Renal cortical epithelial cell (primary cell): ENCODE measurements around the gene SMIM27. TPM values are rescaled to one million over a fixed set of nuclear protein-coding genes. Genes with fewer than 3 reads are reported as not detected.
"Not testable (repeated sequence)": the region's sequence is repeated elsewhere in the genome, so short reads cannot be mapped to it uniquely, and the experiment has no call there.

Experiments
- DNase-seq: peaks from one replicate; pipeline ENCODE4 v3.0.0-alpha.2; 2011; ENCODE audit warnings: low read depth
- total RNA-seq: library from RNA; depleted of rRNA; stranded (reverse); fragments of >200 nt; gene quantifications from 2 replicates; pipeline ENCODE4 v1.2.3, GENCODE V29; 2014

The SMIM27 gene
- total RNA-seq, result 2.3 and 6.8 TPM in 2 replicates

DNA sequence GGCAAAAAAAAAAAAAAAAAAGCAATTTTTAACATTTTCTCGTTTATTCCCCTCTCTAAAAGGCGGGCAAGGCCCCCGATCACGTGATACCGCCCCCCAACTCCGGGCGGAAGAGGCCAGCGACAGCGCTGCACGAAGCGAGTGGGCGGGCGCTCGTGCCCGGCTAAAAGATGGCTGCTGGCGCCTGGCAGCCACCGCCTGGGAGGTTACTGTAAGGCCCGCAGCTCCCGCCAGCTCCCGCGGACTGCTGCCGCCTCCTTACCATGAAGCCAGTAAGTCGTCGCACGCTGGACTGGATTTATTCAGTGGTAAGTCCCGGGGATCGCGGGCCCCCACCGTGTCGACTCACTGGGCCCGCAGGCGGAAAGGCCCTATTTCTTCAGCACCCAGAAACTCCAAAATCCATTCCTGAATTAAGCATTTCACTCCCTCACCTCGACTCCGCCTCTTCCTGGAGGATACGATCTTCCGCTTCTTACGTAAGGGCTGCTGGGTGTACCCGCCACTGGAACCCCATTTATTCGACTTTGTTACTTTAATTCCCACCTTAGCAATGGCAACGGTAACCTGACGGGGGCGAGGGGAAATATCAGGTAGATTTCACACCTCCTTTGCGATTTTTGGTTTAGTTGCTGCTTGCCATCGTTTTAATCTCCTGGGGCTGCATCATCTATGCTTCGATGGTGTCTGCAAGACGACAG, at the start of gene SMIM27, which contains the start of gene TOPORS:
Gene SMIM27, plus strand, starts transcription at position 156 of the 701 bp plus-strand sequence. Its CDS starts 108 bp downstream, at position 264.
Gene TOPORS, minus strand, starts transcription at position 415 of the 701 bp plus-strand sequence. Its CDS starts 150 bp downstream, at position 265.
- DNase-seq, result peak; percentile 89

GRCh38 chr9:32502464-32502863, 49.7 kb upstream of the SMIM27 start:
- peak; percentile 61 for DNase-seq

- DNase-seq, result no peak
These were observed 49.1 kb upstream of the SMIM27 start for GRCh38 chr9:32503008-32503407.

- no peak for DNase-seq
These were observed 43.4 kb upstream of the SMIM27 start for GRCh38 chr9:32508728-32509127.

DNA sequence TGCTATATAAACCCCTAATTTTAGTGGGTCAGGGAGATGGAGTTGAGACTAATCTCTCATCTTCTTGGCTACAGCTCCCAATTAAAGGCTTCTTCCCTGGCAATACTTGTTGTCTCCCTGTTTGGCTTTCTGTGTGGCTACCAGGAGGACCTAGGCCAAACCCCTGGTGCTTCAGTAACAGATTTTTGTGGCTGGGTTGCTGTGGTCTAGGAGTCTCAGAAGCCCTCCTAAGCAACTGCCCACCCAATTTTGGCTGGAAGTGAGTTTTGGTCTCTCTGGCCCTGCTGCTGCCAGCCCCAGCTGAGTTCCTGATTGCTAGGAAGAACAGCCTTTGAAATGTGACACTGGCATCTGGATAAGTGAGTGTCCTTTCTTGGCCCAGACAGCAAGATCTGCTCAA, 35.9 kb upstream of the SMIM27 start:
- DNase-seq, result no peak

DNA sequence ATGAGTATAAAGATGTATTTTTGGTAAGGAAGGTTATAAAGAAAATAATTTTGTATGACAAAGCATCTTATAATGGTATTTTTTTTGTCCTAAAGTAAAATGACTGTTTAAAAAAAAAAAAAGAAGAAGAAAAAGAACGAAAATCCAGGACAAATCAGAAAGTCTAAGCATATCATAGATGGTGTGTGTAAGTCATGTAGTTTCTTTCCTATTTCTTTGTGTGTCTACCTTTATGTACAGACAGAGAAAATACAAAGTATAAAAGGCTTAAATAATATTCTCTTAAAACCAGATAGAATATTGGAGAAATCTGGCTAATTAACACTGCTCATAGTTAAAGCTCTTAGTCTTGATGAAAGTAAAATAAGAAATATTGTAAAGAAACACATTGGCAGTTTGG, 33.9 kb upstream of the SMIM27 start:
- no peak for DNase-seq

DNA sequence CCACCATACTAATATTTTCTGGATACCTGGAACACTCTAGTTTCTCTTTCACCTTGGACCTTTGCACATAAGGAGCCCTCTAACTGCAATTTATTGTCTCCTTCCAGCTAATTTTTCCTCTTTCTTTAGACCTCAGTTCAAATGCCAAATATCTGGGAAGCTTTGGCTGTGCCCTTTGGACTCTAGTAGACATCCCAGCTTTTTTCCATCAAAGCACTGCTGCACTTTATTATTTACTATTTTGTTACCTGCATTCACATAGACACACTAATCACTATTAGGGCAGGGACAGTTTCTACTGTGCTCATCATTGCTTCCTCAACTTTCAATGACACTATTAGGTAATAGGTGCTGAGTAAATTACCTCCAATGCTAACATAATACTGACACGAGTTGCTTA, 28.2 kb upstream of the SMIM27 start:
- DNase-seq, result no peak

DNA sequence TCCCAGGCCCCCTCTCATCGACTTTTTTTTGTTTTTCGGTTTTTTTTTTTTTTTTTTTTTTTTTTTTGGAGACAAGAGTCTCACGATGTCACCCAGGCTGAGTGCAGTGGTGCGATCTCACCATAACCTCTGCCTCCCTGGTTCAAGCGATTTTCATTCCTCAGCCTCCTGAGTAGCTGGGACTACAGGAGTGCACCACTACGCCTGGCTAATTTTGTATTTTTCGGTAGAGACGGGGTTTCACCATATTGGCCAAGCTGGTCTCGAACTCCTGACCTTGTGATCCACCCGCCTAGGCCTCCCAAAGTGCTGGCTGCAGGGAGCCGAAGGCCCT, 27.6 kb upstream of the SMIM27 start:
- DNase-seq, result not testable (repeated sequence)

DNA sequence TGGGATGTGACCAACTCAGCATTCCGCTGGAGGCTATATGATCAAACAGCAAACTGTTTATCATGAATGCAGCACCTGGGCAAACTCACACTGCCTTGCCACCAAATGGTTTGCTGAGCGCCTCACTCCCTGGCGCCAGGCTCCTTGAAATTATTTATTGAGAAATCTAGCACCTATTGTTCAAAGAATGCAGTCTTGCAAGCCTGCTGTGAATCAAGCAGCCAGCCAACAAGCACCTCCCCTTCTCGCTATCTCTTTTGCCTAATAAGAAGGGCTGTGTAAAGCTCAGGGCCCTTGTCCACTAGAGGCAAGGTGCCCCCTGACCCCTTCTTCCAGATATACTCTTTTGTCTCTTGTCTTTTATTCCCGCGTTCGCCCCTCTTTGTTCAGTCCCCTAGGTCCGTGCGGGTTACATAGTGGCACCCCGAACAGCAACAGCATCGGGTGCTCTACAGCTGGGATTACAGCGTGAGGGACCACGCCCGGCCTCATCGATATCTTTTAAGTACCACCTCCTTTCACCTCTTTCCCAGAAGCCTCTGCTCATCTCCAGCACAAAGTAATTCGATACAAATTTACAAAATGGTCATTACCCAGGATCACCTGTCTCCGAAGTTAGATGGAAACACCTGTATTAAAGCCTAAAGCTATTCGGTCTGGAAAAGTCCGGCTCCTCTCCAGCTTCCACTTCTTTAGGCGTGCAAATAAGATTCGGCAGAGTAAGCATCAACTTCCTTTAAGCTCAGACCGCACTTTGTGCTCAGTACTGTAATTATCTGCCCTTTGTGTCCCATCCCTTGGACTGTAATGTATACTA, 27.0 kb upstream of the SMIM27 start:
- DNase-seq, result peak; percentile 50

GRCh38 chr9:32525709-32526030, 26.5 kb upstream of the SMIM27 start:
- DNase-seq, result no peak

DNA sequence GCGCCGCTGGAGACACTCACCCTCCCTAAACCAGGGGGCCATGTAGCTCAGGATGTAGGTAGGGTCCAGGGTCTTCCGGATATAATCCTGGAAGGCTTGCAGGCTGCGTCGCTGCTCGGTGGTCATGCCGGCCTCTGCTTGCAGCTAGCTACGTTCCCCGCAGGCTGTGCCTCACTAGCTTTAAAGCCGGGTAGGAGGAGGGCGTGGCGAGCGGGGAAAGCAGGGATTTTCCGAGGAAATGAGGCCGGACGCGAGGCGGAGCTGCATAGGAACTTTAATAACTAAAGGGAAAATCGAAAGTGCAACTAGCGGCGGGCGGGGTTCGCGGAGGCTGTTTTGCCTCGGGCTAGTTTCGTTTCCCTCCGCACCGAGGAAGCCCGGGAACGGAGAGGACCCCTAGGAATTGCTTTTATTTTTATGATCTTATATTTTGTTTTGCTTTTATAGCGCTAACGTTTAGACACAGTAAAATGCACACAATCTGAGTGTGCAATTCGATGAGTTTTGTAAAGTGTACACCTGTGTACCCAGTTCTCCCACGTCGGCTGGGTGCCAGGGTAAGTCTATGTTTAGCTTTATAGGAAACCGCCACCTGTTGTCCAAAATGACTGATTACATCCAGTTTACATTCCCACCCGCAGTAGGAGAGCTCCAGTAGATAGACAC, 26.0 kb upstream of the SMIM27 start, which contains the start of gene RIGI:
Gene RIGI, minus strand, starts transcription at position 156 of the 666 bp plus-strand sequence. Its CDS starts 30 bp downstream, at position 126.
- DNase-seq, result peak; percentile 87

DNA sequence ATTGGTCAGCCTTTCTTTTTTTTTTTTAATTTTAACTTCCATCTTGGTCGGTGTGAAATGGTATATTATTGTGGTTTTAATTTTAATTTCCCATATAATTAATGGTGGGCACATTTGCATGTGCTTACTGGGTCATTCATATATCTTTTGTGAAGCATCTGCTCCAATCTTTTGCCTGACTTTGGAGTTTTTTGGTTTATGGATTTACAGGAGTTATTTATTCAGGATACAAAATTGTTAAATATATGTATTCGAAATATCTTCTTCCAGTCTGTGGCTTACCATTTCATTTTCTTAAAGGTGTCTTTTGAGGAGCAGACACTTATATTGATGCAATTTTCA, 25.4 kb upstream of the SMIM27 start:
- no peak for DNase-seq

GRCh38 chr9:32533336-32533735, 18.8 kb upstream of the SMIM27 start:
- DNase-seq, result no peak

DNA sequence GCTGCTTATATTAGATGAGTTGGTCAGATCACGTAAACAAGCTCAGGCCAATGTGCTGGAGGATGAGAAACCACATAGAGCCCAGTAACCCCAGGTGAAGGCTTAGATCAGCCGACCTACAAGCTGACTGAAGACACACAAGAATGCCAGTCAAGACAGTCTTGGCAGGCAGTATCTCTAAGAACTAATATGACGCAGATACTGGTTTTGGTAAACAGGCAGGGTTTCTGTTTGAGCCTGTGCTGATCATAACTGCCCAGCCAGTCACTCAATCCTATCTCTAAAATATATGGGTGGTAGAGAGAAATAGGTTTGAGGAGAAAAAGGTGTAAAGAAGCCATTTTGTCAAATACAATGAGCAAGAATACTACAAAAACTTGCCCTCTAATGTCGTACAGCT, 18.3 kb upstream of the SMIM27 start:
- no peak for DNase-seq

GRCh38 chr9:32543047-32543446, 9.1 kb upstream of the SMIM27 start:
- DNase-seq, result no peak

- DNase-seq, result no peak
These were observed 6.2 kb upstream of the SMIM27 start for GRCh38 chr9:32545884-32546283.

DNA sequence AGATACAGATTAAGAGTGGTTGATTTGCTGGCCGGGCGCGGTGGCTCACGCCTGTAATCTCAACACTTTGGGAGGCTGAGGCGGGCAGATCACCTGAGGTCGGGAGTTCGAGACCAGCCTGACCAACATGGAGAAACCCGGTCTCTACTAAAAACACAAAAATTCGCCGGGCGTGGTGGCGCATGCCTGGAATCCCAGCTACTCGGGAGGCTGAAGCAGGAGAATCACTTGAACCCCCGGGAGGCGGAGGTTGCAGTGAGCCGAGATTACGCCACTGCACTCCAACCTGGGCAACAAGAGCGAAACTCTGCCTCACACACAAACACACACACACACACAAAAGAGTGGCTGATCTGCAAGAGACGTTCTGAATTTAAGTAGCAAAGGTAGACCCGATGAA, 3.9 kb upstream of the SMIM27 start:
- DNase-seq, result not testable (repeated sequence)

GRCh38 chr9:32550150-32550561, 2.0 kb upstream of the SMIM27 start:
- DNase-seq, result peak; percentile 49

GRCh38 chr9:32550562-32551275, 1.4 kb upstream of the SMIM27 start:
- peak; percentile 78 for DNase-seq

- DNase-seq, result peak; percentile 46
These were observed 663 bp upstream of the SMIM27 start for GRCh38 chr9:32551276-32552051.

DNA sequence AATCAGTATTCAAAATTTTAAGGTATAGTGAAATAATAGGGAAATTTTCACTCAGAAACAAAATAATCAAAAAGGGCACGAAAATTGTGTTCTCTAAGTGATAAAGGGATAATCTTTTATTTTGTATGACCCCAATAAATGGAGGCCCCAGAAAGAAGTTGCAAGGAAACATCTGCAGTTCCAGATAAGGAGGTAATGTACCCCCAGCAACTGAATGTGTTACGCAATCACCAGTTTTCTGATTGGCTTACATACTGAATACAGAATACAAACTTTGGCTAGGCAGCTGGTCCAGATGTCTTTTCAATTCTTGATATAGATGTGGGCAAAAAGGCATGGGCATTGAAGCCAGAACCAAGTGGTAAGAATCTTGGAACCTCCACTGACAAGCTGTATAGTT, 2.0 kb downstream of the SMIM27 start:
- no peak for DNase-seq
